ENCODE measurements around the gene FAM120AOS.

DNA sequence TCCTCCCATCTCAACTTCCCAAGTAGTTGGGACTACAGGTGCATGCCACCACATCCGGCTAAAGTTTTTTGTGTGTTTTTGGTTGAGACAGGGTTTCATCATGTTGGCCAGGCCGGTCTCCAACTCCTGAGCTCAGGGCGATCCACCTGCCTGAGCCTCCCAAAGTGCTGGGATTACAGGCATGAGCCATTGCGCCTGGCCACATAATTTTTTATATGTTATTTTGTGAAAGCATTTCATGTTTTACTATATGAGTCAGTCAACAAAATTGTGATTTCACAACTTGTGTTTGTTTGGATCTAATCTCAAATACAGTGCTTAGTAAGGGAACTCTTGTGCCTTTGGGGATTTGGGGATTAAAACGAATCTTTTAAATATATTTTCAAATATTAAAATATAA is 20.0 kb upstream of the FAM120AOS start:
- no peak for TF ChIP-seq RAD21 (IDR thresholded peaks at IDR 0.05; ENCODE audit: low read depth)
- TF ChIP-seq POLR2A (IDR thresholded peaks at IDR 0.05; ENCODE audit: borderline replicate concordance, extremely low read depth, insufficient read depth, insufficient read length) = no peak
- TF ChIP-seq, protein P1, sequence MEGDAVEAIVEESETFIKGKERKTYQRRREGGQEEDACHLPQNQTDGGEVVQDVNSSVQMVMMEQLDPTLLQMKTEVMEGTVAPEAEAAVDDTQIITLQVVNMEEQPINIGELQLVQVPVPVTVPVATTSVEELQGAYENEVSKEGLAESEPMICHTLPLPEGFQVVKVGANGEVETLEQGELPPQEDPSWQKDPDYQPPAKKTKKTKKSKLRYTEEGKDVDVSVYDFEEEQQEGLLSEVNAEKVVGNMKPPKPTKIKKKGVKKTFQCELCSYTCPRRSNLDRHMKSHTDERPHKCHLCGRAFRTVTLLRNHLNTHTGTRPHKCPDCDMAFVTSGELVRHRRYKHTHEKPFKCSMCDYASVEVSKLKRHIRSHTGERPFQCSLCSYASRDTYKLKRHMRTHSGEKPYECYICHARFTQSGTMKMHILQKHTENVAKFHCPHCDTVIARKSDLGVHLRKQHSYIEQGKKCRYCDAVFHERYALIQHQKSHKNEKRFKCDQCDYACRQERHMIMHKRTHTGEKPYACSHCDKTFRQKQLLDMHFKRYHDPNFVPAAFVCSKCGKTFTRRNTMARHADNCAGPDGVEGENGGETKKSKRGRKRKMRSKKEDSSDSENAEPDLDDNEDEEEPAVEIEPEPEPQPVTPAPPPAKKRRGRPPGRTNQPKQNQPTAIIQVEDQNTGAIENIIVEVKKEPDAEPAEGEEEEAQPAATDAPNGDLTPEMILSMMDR (IDR thresholded peaks at IDR 0.05 in 2 of 3, conservative IDR thresholded peaks at IDR 0.05 in 1 of 3; ENCODE audit: borderline replicate concordance in 1 of 3, insufficient read depth in 1 of 3, low read depth in 2 of 3, low read length in 2 of 3) = no peak
- TF ChIP-seq EZH2phosphoT487 (IDR thresholded peaks at IDR 0.05; ENCODE audit: borderline replicate concordance) = no peak
- no peak for TF ChIP-seq CEBPB (IDR thresholded peaks at IDR 0.05; ENCODE audit: low read depth)
- TF ChIP-seq, protein P2, sequence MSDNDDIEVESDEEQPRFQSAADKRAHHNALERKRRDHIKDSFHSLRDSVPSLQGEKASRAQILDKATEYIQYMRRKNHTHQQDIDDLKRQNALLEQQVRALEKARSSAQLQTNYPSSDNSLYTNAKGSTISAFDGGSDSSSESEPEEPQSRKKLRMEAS (IDR thresholded peaks at IDR 0.05) = no peak
- no peak for TF ChIP-seq ZNF274 (IDR thresholded peaks at IDR 0.05; ENCODE audit: low read depth, low read length)
- no peak for TF ChIP-seq FOSL1 (IDR thresholded peaks at IDR 0.05; ENCODE audit: low read depth)
- no peak for TF ChIP-seq SP1 (IDR thresholded peaks at IDR 0.05; ENCODE audit: low read depth)
- TF ChIP-seq, protein P3, sequence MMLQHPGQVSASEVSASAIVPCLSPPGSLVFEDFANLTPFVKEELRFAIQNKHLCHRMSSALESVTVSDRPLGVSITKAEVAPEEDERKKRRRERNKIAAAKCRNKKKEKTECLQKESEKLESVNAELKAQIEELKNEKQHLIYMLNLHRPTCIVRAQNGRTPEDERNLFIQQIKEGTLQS (IDR thresholded peaks at IDR 0.05) = no peak

Data from HCT116 (cell line).